Hepatocyte (in vitro differentiated cells): ENCODE results near the gene ACP5. TPM values are rescaled to one million over a fixed set of nuclear protein-coding genes. Genes with fewer than 3 reads are reported as not detected.

ENCODE experiments used
- DNase-seq: peaks from one replicate; pipeline ENCODE4 v3.0.0-alpha.2; 2016; ENCODE audit warnings: low spot score
- H2AFZ ChIP-seq: fragments of 200-600 bp; sonication (generic); 2 replicates; pipeline ENCODE4 v1.6.0; 2016; ENCODE audit warnings: antibody characterized with exemption, mild to moderate bottlenecking
- H3K27ac ChIP-seq: fragments of 200-600 bp; sonication (generic); 2 replicates; pipeline ENCODE4 v1.5.1; 2016; ENCODE audit warnings: mild to moderate bottlenecking
- H3K27me3 ChIP-seq: fragments of 200-600 bp; sonication (generic); 2 replicates; pipeline ENCODE4 v1.6.1; 2016
- H3K36me3 ChIP-seq: fragments of 200-600 bp; sonication (generic); replicated peaks from 2 replicates; pipeline ENCODE4 v1.5.1; 2016; ENCODE audit warnings: low read depth; ENCODE audit not compliant: insufficient read depth
- H3K4me1 ChIP-seq: fragments of 200-600 bp; sonication (generic); 2 replicates; pipeline ENCODE4 v1.5.1; 2016; ENCODE audit warnings: mild to moderate bottlenecking, moderate library complexity; ENCODE audit not compliant: insufficient read depth
- H3K4me2 ChIP-seq: fragments of 200-600 bp; sonication (generic); 2 replicates; pipeline ENCODE4 v1.6.0; 2016
- H3K4me3 ChIP-seq: fragments of 200-600 bp; sonication (generic); 2 replicates; pipeline ENCODE4 v1.5.1; 2016; ENCODE audit warnings: mild to moderate bottlenecking
- H3K79me2 ChIP-seq: fragments of 200-600 bp; sonication (generic); 2 replicates; pipeline ENCODE4 v1.6.0; 2017; ENCODE audit warnings: mild to moderate bottlenecking
- H3K9me2 ChIP-seq: fragments of 200-600 bp; sonication (generic); replicated peaks from 2 replicates; pipeline ENCODE4 v1.6.0; 2017; ENCODE audit warnings: mild to moderate bottlenecking; ENCODE audit not compliant: insufficient read depth
- H3K9me3 ChIP-seq: fragments of 200-600 bp; sonication (generic); 2 replicates; pipeline ENCODE4 v1.5.1; 2016; ENCODE audit warnings: low read depth, mild to moderate bottlenecking
- H4K20me1 ChIP-seq: fragments of 200-600 bp; sonication (generic); 2 replicates; pipeline ENCODE4 v1.6.0; 2016; ENCODE audit warnings: mild to moderate bottlenecking; ENCODE audit not compliant: insufficient read depth, poor library complexity, severe bottlenecking
- EZH2 ChIP-seq: fragments of 200-600 bp; sonication (generic); IDR thresholded peaks from 2 replicates; pipeline ENCODE4 v1.6.1; 2016; ENCODE audit warnings: antibody characterized with exemption, mild to moderate bottlenecking, borderline replicate concordance
- EZH2phosphoT487 ChIP-seq: fragments of 200-600 bp; sonication (generic); IDR thresholded peaks from one replicate; pipeline ENCODE4 v1.6.1; 2018; ENCODE audit warnings: antibody characterized with exemption, mild to moderate bottlenecking, low read depth, moderate library complexity; ENCODE audit not compliant: unreplicated experiment, severe bottlenecking
- WGBS: methylation state at CpG from one replicate; pipeline ENCODE4 v1.1.6; 2016; ENCODE audit warnings: low lambda C conversion rate; ENCODE audit errors: missing lambda C conversion rate; 5-methylcytosine and 5-hydroxymethylcytosine counted together
- polyA plus RNA-seq: library from polyadenylated mRNA; unstranded; fragments of >200 nt; fragmentation: Nextera tagmentation; extraction: Ambion mirVana; gene quantifications from 2 replicates; pipeline ENCODE4 v1.2.1, GENCODE V29; 2016
- total RNA-seq: library from RNA; depleted of rRNA; stranded (reverse); fragments of >200 nt; gene quantifications from 2 replicates; pipeline ENCODE4 v1.2.3, GENCODE V29; 2014
- TF ChIP-seq, protein P1 (sequence below): fragments of 200-600 bp; sonication (generic); IDR thresholded peaks from 2 replicates; pipeline ENCODE4 v1.5.1; 2016; ENCODE audit warnings: antibody characterized with exemption, mild to moderate bottlenecking; ENCODE audit not compliant: poor library complexity

The ACP5 gene
- total and polyA plus RNA-seq, 2 experiments from 2014 or later: 7.2 to 18.1 TPM

GRCh38 chr19:11598103-11598483 is 20.6 kb upstream of the ACP5 start:
- Histone ChIP-seq H2AFZ (peak overlapping the region; percentile 39), H3K4me1 (peaks cover 11% of the 10 kb centered on the region), H3K9me2 (no peaks in the 10 kb centered on the region), H3K9me3 (no peaks in the 10 kb centered on the region), H3K27me3 (no peaks in the 10 kb centered on the region), H3K27ac (peak overlapping the region; percentile 98), H3K36me3 (no peaks in the 10 kb centered on the region), H3K79me2 (peaks cover 56% of the 10 kb centered on the region), H3K4me3 (peak overlapping the region; percentile 89), H3K4me2 (peak overlapping the region; percentile 85), H4K20me1 (peaks cover 20% of the 10 kb centered on the region)
- TF ChIP-seq, protein P1, sequence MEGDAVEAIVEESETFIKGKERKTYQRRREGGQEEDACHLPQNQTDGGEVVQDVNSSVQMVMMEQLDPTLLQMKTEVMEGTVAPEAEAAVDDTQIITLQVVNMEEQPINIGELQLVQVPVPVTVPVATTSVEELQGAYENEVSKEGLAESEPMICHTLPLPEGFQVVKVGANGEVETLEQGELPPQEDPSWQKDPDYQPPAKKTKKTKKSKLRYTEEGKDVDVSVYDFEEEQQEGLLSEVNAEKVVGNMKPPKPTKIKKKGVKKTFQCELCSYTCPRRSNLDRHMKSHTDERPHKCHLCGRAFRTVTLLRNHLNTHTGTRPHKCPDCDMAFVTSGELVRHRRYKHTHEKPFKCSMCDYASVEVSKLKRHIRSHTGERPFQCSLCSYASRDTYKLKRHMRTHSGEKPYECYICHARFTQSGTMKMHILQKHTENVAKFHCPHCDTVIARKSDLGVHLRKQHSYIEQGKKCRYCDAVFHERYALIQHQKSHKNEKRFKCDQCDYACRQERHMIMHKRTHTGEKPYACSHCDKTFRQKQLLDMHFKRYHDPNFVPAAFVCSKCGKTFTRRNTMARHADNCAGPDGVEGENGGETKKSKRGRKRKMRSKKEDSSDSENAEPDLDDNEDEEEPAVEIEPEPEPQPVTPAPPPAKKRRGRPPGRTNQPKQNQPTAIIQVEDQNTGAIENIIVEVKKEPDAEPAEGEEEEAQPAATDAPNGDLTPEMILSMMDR: no peak
- TF ChIP-seq EZH2: no peak
- TF ChIP-seq EZH2phosphoT487: no peak
- DNase-seq: no peak
- WGBS: 64% methylated on average over 10 of the region's 10 CpGs

GRCh38 chr19:11597202-11598102 is 20.0 kb upstream of the ACP5 start, which contains the start of gene ZNF627:
Gene ZNF627 (plus strand): TSS chr19:11597483. CDS start chr19:11597628, 145 bp downstream.
- Histone ChIP-seq H3K4me2 (peak within 1 kb of the TSS; percentile 85), H3K4me1 (peaks cover 11% of the 10 kb centered on the region), H3K9me2 (no peaks in the 10 kb centered on the region), H3K9me3 (no peaks in the 10 kb centered on the region), H3K79me2 (peaks cover 49% of the 10 kb centered on the region), H3K27ac (peak within 1 kb of the TSS; percentile 98), H4K20me1 (peaks cover 20% of the 10 kb centered on the region), H3K36me3 (no peaks in the 10 kb centered on the region), H3K4me3 (peak within 1 kb of the TSS; percentile 89), H3K27me3 (no peaks in the 10 kb centered on the region), H2AFZ (peak within 1 kb of the TSS; percentile 50)
- DNase-seq: peak; percentile 100
- TF ChIP-seq, protein P1: peak; percentile 16
- TF ChIP-seq EZH2phosphoT487: no peak
- TF ChIP-seq EZH2: no peak
- under 1% methylated on average over 53 of the region's 67 CpGs for WGBS

- Histone ChIP-seq H3K4me3 (no peak overlapping the region), H3K4me1 (peaks cover 11% of the 10 kb centered on the region), H3K9me3 (no peaks in the 10 kb centered on the region), H4K20me1 (peaks cover 17% of the 10 kb centered on the region), H3K9me2 (no peaks in the 10 kb centered on the region), H3K79me2 (peaks cover 36% of the 10 kb centered on the region), H3K27ac (no peak overlapping the region), H3K36me3 (no peaks in the 10 kb centered on the region), H3K27me3 (no peaks in the 10 kb centered on the region), H3K4me2 (no peak overlapping the region), H2AFZ (no peak overlapping the region)
- WGBS: 95% methylated on average over 10 of the region's 10 CpGs
- DNase-seq: no peak
- TF ChIP-seq, protein P1: no peak
- no peak for TF ChIP-seq EZH2phosphoT487
- no peak for TF ChIP-seq EZH2
Observed at GRCh38 chr19:11596156-11596555, 18.7 kb upstream of the ACP5 start.
